HG03159 (cell line): ENCODE measurements around the gene MRC2.
"Not testable (repeated sequence)": the region's sequence is repeated elsewhere in the genome, so short reads cannot be mapped to it uniquely, and the experiment has no call there.

Experiments used
- ATAC-seq: cut with Tn5 transposase; IDR thresholded peaks from one replicate; pipeline ENCODE4 v1.9.1; 2021; ENCODE audit warnings: mild to moderate bottlenecking, moderate library complexity; ENCODE audit not compliant: unreplicated experiment

Gene MRC2

GRCh38 chr17:62627219-62627903 is at the start of gene MRC2:
MRC2 (plus strand) TSS chr17:62627670; CDS start chr17:62627803, 133 bp downstream.
- no peak for ATAC-seq

DNA sequence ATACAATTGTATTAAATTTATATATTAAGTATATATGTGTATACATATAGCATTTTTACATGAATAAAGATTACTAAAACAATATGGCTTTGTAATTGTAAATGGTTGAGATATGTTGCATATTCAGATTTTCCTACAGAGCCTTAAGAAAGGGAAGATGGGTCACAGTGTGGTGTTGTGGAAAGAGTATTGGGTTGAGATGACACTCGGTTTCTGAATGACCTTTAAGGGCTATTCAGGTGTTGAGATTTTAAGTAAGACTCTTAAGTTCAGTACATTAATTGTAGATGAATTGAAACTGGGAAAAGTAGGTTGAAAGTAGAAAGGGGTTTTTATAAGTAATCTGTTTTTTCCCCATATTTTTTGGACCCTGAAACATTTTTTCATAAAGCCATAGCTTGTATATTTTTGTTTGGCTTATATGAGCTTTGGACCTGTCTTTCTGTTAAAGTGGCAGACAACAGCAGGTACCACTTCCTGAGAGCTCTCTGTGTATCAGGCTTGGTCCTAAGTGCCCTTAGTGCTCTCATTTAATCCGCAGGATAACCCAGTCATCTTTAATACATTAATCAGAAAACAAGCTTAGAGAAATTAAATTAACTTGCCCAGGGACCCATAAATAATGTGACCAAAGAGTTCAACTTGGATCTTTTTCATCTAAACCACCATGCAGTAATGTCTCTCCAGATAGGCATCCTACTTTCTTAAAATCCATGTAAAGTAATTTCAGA is 48.5 kb upstream of the MRC2 start:
- ATAC-seq = no peak

DNA sequence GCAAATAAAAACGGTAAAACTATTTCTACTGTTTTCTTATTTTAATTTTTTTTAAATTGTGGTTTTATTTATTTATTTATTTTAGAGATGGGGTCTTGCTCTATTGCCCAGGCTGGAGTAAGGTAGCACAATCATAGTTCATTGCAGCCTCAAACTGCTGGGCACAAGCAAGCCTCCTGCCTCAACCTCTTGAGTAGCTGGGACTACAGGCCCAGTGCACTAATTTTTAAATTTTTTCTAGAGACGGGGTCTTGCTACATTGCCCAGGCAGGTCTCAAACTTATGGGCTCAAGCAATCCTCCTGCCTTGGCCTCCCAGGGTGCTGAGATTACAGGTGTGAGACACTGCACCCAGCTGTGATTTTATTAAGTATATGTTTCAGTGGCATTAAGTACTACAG is 46.5 kb upstream of the MRC2 start:
- ATAC-seq = no peak

DNA sequence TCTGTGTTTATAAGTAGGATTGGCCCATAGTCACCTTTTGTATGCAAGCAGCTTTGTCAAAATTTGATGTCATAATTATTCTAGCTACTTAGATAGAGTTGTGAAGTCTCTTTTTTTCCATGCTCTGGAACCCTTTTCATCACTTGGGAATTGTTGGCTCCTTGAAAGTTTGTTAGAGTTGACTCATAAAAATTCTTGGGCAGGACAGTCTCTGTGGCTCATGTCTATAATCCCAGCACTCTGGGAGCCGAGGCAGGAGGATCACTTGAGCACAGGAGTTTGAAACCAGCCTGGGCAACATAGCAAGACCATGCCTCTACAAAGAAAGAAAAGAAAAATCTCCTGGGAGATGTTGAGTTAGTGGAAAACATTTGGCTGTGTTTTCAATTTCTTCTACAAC is 45.7 kb upstream of the MRC2 start:
- no peak for ATAC-seq

DNA sequence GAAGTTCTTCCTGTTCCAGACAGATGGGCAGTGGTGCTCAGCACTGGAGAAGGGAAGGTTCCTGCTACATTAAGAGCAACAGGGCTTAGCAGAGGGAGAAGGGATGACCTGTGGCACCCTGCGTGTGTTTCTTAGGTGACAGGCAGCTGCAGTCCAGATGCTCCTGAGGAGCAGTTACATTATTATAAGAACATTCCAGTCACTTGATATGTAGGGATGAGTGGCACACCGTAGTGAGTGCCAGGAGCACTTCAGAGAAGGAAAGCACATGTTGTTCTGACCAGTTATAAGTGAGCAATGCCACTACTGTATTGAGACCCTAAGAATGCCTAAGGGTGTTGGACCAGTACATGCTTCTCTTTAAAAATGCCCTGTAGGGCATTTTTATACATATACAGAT is 39.9 kb upstream of the MRC2 start:
- ATAC-seq = no peak

DNA sequence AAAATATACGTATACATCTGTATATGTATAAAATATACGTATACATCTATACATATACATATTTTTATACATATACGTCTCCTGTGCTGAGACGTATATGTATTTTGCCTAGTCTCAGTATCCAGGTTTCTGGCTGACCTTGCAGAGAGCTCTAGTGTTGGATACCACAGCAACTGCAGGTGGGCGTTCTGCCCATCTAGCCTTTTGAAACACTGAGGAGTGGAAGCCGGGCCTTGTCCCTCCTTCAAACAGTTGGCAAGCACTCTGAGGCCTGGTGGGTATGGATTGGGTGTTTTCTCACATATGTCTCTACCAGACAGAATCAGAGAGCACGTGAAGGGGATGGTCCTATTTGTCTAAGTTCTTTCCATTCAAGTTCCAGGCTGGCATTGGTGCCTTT is 39.4 kb upstream of the MRC2 start:
- ATAC-seq = no peak

DNA sequence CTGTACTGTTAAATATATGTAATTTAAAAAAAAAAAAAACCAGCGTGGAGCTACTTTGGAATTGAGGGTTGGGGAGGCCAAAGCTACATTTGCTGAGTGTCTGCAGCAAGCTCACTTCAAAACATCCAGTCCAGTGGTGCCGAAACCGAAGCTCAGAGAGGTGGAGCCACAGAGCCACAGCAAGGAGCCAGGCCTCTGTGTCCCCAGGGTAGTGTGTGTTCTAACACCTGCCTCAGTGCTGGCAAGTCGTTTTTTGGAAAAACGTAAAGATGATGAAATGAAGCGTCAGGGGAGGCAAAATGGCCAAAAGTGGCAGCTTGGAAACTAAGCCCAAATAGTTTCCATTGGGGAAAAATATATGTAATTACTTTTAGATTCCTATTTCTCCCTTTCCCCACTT is 36.1 kb upstream of the MRC2 start:
- ATAC-seq = no peak

DNA sequence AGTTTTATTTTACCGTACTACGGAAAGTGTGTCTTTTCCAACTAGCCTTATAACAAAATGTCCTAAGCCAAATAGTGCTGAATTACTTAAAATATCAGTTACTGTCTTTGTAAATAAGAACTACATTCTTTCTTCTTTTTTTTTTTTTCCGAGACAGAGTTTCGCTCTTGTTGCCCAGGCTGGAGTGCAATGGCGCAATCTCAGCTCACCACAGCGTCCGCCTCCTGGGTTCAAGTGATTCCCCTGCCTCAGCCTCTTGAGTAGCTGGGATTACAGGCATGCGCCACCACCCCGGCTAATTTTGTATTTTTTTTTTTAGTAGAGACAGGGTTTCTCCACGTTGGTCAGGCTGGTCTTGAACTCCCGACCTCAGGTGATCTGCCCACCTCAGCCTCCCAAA is 35.6 kb upstream of the MRC2 start:
- not testable (repeated sequence) for ATAC-seq

DNA sequence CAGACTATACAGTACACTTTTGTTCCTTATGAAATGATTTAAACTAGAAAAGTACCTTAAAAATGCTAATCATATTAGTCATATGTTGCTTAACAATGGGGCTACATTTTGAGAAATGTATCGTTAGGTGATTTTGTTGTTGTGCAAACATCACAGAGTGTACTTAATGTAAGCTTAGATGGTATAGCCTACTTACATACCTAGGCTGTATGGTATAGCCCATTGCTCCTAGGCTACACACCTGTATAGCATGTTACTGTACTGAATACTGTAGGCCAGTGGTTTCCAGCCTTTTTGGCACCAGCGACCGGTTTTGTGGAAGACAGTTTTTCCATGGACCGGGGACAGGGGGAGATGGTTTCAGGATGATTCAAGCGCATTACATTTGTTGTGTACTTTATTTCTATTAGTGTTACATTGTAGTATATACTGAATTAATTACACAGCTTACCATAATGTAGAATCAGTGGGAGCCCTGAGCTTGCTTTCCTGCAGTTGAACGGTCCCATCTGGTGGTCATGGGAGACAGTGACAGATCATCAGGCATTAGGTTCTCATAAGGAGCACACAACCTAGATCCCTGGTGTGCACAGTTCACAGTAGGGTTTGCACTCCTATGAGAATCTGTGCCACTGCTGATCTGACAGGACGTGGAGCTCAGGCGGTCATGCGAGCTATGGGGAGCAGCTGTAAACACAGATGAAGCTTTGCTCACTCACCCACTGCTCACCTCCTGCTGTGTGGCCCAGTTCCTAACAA is 35.0 kb upstream of the MRC2 start:
- ATAC-seq = no peak

DNA sequence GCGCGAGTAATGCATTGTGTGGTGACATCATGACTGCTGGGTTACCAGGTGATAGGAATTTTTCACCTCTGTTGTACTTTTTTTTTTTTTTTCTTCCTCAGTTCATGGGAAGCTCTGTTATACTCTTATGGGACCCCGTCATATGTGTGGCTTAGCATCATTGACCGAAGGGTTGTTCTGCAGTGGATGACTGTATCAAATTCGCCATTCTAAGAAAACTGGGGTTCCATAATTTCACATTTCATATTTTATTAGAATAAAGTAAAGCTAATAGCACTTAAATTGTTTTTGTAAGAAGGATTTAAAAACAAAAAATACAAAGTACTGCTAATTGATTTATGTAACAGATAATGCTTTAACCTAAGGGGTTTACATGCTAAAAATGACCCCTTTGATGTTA is 32.0 kb upstream of the MRC2 start:
- no peak for ATAC-seq

GRCh38 chr17:62596662-62597061 is 30.8 kb upstream of the MRC2 start:
- no peak for ATAC-seq

GRCh38 chr17:62597150-62597549 is 30.3 kb upstream of the MRC2 start:
- no peak for ATAC-seq

DNA sequence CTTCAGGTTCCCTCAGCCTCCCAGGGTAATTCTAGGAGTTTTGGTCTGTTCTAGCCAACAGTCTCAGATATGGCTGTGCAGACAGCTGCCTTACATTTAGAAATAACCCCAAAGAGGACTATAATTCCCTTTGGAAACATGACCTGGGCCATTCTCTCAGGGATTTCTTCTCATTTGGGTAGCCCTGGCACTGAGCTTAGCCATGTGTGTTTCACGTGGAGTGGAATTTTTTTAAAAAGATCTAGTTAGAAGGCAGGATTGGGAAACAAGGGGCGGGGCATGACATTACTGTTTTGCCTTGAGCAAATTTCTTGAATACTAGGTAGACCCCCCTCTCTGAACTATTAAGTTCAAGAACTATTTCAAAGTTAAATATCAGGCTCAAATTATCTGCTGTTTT is 29.6 kb upstream of the MRC2 start:
- ATAC-seq = no peak

GRCh38 chr17:62599964-62600657 is 27.4 kb upstream of the MRC2 start:
- no peak for ATAC-seq

GRCh38 chr17:62600805-62601204 is 26.7 kb upstream of the MRC2 start:
- no peak for ATAC-seq

DNA sequence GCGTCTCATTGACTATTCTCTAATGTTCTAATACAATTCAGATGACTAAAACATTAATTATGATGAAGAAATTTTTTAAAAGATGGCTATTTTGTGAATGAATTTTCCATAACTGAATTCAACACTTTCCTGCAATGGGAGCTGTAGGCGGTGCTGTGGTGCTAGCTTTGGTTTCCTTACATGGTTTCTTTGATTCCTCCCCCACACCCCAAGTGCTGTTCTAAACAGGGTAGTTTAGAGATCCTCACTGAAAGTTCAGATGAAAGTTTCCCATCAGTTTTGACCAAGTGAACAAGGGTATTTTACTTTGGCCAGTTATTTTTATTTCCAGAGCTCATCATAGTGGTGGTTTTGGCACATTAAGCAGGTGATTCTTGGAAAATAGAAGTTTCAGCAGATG is 26.0 kb upstream of the MRC2 start:
- ATAC-seq = no peak

GRCh38 chr17:62603783-62604182 is 23.7 kb upstream of the MRC2 start:
- not testable (repeated sequence) for ATAC-seq

DNA sequence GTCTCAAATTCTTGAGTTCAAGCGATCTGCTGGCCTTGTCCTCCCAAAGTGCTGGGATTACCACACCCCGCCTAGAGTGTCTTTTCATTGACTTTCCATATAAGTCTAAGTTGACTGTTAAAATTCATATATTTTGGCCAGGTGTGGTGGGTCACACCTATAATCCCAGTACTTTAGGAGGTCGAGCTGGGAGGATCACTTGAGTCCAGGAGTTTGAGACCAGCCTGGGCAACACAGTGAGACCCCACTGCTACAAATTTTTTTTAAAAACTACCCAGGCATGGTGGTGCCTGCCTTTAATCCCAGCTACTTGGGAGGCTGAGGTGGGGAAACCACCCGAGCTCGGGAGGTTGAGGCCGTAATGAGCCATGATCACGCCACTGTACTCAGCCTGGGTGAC is 21.9 kb upstream of the MRC2 start:
- ATAC-seq = no peak

DNA sequence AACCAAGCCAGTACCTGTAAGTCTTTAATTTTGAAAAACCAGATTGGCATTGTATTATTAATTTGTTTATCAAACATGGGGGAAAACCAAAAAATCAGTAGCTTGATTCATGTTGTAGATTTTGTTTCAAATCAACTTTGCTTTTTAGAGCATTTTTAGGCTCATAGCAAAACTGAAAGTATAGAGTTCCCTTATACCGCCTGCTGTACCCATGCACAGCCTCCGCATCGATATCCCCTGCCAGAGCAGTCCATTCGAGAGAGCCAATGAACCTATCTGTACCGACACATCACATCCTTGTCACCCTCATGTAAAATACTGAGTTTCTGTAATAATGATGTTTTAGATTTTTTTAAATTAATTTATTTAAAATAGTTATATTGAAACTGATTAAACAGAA is 16.2 kb upstream of the MRC2 start:
- peak; percentile 85 for ATAC-seq

DNA sequence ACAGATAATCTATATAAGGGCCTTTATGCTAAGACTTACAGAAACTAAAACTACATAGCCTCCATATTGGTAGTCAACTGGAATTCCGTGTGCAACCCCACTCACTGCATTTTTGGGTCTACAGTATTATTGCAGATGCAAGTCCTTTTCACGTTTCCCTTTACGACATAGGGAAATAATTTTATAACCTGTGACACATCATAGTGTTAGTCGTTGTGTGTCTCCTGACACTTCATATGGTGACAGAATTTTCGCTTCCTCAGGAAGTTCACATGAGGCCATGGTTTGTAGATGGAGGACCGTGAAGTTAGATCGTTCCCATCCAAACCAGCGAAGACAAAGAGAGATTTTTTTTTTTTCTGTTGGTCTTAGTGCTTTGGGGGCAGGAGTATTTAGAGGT is 15.7 kb upstream of the MRC2 start:
- ATAC-seq = peak; percentile 35

- not testable (repeated sequence) for ATAC-seq
These were observed 15.2 kb upstream of the MRC2 start for GRCh38 chr17:62612289-62612688.
